ENCODE measurements around the gene GNAI3. TPM values are rescaled to one million over a fixed set of nuclear protein-coding genes. Genes with fewer than 3 reads are reported as not detected.

The GNAI3 gene
- total and polyA plus RNA-seq, 8 donors = 6.4 to 11.5 (median 10.8) TPM

GRCh38 chr1:109557520-109557919 lies 9.1 kb downstream of the GNAI3 start:
- Histone ChIP-seq H3K36me3 (no peaks in the 10 kb centered on the region), H3K4me1 (peaks cover 0 to 72% of the 10 kb centered on the region in 2 donors), H3K27me3 (no peaks in the 10 kb centered on the region), H3K9me3 (no peaks in the 10 kb centered on the region), H3K27ac (no peak overlapping the region), H3K4me3 (no peak overlapping the region)
- no peak for ATAC-seq
- TF ChIP-seq CTCF (IDR thresholded peaks at IDR 0.05) = no peak
- no peak for DNase-seq
- intact Hi-C loops (cut with DNase I) = no loop called here

DNA sequence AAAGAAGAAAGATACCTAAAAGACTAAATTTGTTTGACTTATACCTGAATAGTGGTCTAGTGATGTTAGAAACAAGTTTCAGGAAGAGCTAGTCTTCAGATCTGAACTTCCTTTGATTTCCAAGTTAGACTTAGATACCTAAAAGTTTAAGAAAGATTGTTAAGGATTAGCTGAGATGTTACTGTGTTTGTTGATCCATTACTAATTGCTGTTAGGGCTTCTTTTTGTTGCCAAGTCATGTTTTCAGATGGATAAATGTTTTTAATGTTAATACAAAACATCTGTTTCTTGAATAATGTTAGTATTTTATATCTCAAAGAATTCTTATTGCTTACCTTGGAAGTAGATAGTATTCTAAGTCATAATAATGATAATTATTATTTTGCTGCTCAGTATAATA lies 11.6 kb downstream of the GNAI3 start:
- no peaks in the 10 kb centered on the region for H3K27me3 ChIP-seq
- no peak for DNase-seq
- no peak overlapping the region for H3K27ac ChIP-seq
- H3K36me3 ChIP-seq = no peaks in the 10 kb centered on the region
- H3K9me3 ChIP-seq = no peaks in the 10 kb centered on the region
- no peak for ATAC-seq
- peaks cover 5 to 73% of the 10 kb centered on the region in 2 donors for H3K4me1 ChIP-seq
- TF ChIP-seq CTCF (IDR thresholded peaks at IDR 0.05) = no peak
- intact Hi-C loops (cut with DNase I) = no loop called here
- no peak overlapping the region for H3K4me3 ChIP-seq

GRCh38 chr1:109564194-109564878 lies 15.9 kb downstream of the GNAI3 start:
- no peaks in the 10 kb centered on the region for H3K27me3 ChIP-seq
- no peak for ATAC-seq
- peaks cover 9 to 66% of the 10 kb centered on the region in 2 donors for H3K4me1 ChIP-seq

GRCh38 chr1:109565241-109565640 lies 16.8 kb downstream of the GNAI3 start:
- Histone ChIP-seq H3K27ac (no peak overlapping the region), H3K4me1 (peaks cover 9 to 66% of the 10 kb centered on the region in 2 donors), H3K27me3 (no peaks in the 10 kb centered on the region), H3K9me3 (no peaks in the 10 kb centered on the region), H3K4me3 (no peak overlapping the region), H3K36me3 (no peaks in the 10 kb centered on the region)
- no peak for TF ChIP-seq CTCF (IDR thresholded peaks at IDR 0.05)
- no peak for ATAC-seq
- DNase-seq = no peak
- intact Hi-C loops (cut with DNase I) = no loop called here

More at GRCh38 chr1:109564194-109564878, 15.9 kb downstream of the GNAI3 start:
- Histone ChIP-seq H3K27ac (no peak overlapping the region), H3K9me3 (no peaks in the 10 kb centered on the region), H3K36me3 (no peaks in the 10 kb centered on the region), H3K4me3 (no peak overlapping the region)
- TF ChIP-seq CTCF (IDR thresholded peaks at IDR 0.05) = no peak
- intact Hi-C loops (cut with DNase I) = no loop called here
- DNase-seq = no peak

DNA sequence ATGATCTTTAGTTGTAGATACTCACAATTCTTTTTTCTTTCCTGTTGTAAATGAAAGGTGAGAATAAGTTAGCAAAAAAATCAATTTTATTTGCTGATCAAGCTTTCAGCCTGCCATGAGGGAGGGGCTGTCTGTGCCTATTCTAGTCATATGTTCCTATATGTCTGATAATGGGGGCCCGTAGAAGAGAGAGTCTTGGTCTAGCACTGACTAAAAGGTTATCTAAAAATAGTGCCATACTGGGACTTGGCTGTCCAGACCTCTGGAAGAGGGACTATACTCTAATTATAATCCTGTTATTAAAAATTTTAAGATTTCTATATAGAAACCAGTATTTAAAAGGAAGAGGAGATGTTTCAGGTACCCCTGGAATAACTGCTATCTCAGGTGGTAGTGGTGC lies 18.6 kb downstream of the GNAI3 start:
- Histone ChIP-seq H3K4me1 (peaks cover 9 to 77% of the 10 kb centered on the region in 2 donors), H3K36me3 (no peaks in the 10 kb centered on the region), H3K27ac (no peak overlapping the region), H3K4me3 (no peak overlapping the region), H3K27me3 (no peaks in the 10 kb centered on the region), H3K9me3 (no peaks in the 10 kb centered on the region)
- TF ChIP-seq CTCF (IDR thresholded peaks at IDR 0.05) = no peak
- ATAC-seq (no peak), DNase-seq (no peak)
- intact Hi-C loops (cut with DNase I) = no loop called here
